LNCaP clone FGC (cell line): ENCODE data around the gene RAB44.

Source experiments
- DNase-seq: peaks from one replicate; pipeline ENCODE4 v3.0.0-alpha.2; 2011; ENCODE audit warnings: low read depth
- H3K4me3 ChIP-seq: 2 replicates; pipeline ENCODE4 v1.5.1; 2011; ENCODE audit warnings: mild to moderate bottlenecking, low read depth, low read length, control low read depth
- CTCF ChIP-seq: IDR thresholded peaks from 2 replicates; pipeline ENCODE4 v1.5.1; 2012; ENCODE audit warnings: mild to moderate bottlenecking; ENCODE audit not compliant: control insufficient read depth, insufficient read depth; ENCODE audit errors: extremely low read depth

RAB44 gene

GRCh38 chr6:36753671-36754405 is 56.2 kb downstream of the RAB44 start:
- DNase-seq = no peak
- TF ChIP-seq CTCF = no peak

GRCh38 chr6:36754582-36755434 is 57.2 kb downstream of the RAB44 start:
- no peak overlapping the region for H3K4me3 ChIP-seq
- no peak for TF ChIP-seq CTCF
- DNase-seq = no peak

More at GRCh38 chr6:36753671-36754405, 56.2 kb downstream of the RAB44 start:
- no peak overlapping the region for H3K4me3 ChIP-seq

- no peak for DNase-seq
- no peak for TF ChIP-seq CTCF
- H3K4me3 ChIP-seq = no peak overlapping the region
Observed at GRCh38 chr6:36755435-36756348, 58.1 kb downstream of the RAB44 start.

GRCh38 chr6:36756786-36757185 is 59.2 kb downstream of the RAB44 start:
- TF ChIP-seq CTCF = no peak
- H3K4me3 ChIP-seq = no peak overlapping the region
- DNase-seq = no peak

- no peak for DNase-seq
- no peak for TF ChIP-seq CTCF
- no peak overlapping the region for H3K4me3 ChIP-seq
Observed at GRCh38 chr6:36757206-36757605, 59.6 kb downstream of the RAB44 start.

- DNase-seq = no peak
- H3K4me3 ChIP-seq = no peak overlapping the region
- TF ChIP-seq CTCF = no peak
Observed at GRCh38 chr6:36757943-36758508, 60.4 kb downstream of the RAB44 start.
